Left ventricle myocardium superior (tissue), 1 donor: ENCODE measurements around the gene CKLF. TPM values are rescaled to one million over a fixed set of nuclear protein-coding genes. Genes with fewer than 3 reads are reported as not detected.
"Not testable (repeated sequence)": the region's sequence is repeated elsewhere in the genome, so short reads cannot be mapped to it uniquely, and the experiment has no call there.

Experiments
- ATAC-seq: fragments of 200-7000 bp; cut with Tn5 transposase; one replicate; pipeline ENCODE4 v1.9.1; 2020; ENCODE audit warnings: mild to moderate bottlenecking, moderate library complexity
- DNase-seq: peaks from one replicate; pipeline ENCODE4 v3.0.0-alpha.2; 2020
- intact Hi-C: fragments of 100-400 bp; cut with micrococcal nuclease; formaldehyde crosslinking; loops from one replicate; pipeline ENCODE4 v1.11.0; 2022
- total RNA-seq: library from RNA; stranded (reverse); fragmentation: NEBNext Ultra II Directional; extraction: Animal tissue kit (Norgen Biotek cat#: 25700); gene quantifications from one replicate; pipeline ENCODE4 v1.2.1, GENCODE V29; 2021
- donor health status: DM: no; HTN: yes; CAD: no; lungs with severe emphysema.

Gene CKLF
- total RNA-seq, 1 donor from 2014 or later: 9.1 TPM

GRCh38 chr16:66561381-66562080, 9.2 kb downstream of the CKLF start:
- intact Hi-C loops: no loop called here
- DNase-seq (no peak), ATAC-seq (no peak)

DNA sequence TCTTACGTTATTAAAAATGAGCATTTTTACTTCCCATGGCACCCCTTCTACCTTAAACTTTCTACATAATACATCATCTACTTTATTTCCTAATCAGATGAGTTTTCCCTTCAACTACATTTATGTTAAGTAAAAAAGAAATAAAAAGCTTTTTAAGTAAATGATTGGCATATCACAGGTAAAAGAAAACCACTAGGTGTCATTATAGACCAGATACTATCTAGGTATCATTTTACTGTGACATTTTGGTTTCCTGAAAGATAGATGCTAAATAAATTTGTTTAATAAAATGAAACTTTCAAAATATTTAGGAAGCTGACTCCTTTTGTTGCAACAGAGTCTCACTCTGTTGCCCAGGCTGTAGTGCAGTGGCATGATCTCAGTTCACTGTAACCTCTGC, 10.0 kb downstream of the CKLF start:
- no peak for ATAC-seq

GRCh38 chr16:66562986-66563385, 10.6 kb downstream of the CKLF start:
- intact Hi-C loops: no loop called here
- DNase-seq (no peak), ATAC-seq (no peak)

More for the DNA sequence above, 10.0 kb downstream of the CKLF start:
- DNase-seq: no peak
- intact Hi-C loops: no loop called here

DNA sequence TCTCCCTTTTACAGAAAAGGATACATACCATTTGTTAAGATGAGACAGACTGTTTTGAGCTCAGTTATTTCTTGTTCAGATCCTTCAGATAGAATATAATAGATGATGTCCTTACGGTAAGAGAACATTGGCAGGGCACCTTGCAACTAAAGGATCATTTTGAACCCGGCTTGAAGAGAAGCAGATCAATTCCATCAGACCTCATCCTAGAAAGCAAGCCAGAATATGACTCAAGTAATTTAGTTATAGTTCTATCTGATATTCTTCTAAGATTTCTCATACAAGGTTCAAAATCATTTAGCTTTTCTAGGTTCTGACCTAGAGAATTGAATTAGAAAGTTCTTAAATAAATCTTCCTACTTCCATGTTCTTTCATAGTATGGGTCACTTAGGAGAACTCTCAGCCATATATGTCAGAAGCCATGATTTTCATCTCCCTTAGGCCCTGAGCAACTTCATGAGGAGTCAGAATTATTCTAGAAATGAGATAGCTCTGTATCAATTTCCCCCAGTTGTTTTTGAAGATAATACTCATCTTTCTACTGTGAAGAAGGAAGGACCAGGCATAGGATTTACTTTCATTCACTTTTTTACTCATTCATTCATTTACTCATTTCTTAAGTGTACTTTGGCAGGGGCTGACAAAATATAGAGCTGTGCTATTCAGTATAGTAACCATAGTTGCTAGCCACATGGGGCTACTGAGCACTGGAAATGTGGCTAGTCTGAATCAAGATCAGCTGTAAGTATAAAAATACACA, 11.4 kb downstream of the CKLF start:
- intact Hi-C loops: no loop called here
- ATAC-seq: no peak
- no peak for DNase-seq

- ATAC-seq: no peak
- DNase-seq: no peak
- intact Hi-C loops: no loop called here
These were observed 13.9 kb downstream of the CKLF start, which contains the start of gene CMTM1 for GRCh38 chr16:66566051-66566901. CMTM1 (plus strand) TSS chr16:66566439; CDS start chr16:66566514, 75 bp downstream.

- DNase-seq, intact Hi-C loops, ATAC-seq: not testable (repeated sequence)
These were observed 14.9 kb downstream of the CKLF start for GRCh38 chr16:66567270-66567669.

GRCh38 chr16:66568355-66568754, 16.0 kb downstream of the CKLF start:
- ATAC-seq: no peak
- no peak for DNase-seq
- intact Hi-C loops: no loop called here

GRCh38 chr16:66569131-66569530, 16.8 kb downstream of the CKLF start:
- DNase-seq (no peak), ATAC-seq (no peak)
- intact Hi-C loops: no loop called here

GRCh38 chr16:66569827-66570405, 17.5 kb downstream of the CKLF start:
- no peak for DNase-seq
- intact Hi-C loops: no loop called here

GRCh38 chr16:66572356-66572755, 20.0 kb downstream of the CKLF start:
- ATAC-seq: no peak
- intact Hi-C loops: no loop called here

More at GRCh38 chr16:66569827-66570405, 17.5 kb downstream of the CKLF start:
- ATAC-seq: peak; percentile 22

DNA sequence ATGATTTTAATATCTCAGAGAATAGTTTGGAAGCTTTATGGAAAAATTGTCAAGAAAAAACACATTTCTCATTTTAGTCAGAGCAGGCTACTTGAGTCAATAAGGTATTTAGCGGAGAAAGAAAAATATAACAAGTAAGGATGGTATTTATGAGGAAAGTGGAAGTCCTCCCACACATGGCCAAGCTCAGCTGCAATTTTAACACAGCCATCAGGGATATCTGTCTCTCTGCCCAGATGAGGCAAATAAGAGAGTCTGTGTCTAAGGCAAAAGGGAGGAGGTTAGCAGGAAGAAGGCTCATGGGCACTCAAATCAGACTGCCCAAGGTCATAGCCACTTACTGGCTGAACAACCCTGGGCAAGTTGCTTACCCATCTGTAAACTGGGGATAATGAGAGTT, 21.7 kb downstream of the CKLF start:
- DNase-seq (no peak), ATAC-seq (no peak)
- intact Hi-C loops: no loop called here

More at GRCh38 chr16:66572356-66572755, 20.0 kb downstream of the CKLF start:
- DNase-seq: no peak

- ATAC-seq (no peak), DNase-seq (no peak)
- intact Hi-C loops: no loop called here
These were observed 22.2 kb downstream of the CKLF start for GRCh38 chr16:66574531-66574930.

DNA sequence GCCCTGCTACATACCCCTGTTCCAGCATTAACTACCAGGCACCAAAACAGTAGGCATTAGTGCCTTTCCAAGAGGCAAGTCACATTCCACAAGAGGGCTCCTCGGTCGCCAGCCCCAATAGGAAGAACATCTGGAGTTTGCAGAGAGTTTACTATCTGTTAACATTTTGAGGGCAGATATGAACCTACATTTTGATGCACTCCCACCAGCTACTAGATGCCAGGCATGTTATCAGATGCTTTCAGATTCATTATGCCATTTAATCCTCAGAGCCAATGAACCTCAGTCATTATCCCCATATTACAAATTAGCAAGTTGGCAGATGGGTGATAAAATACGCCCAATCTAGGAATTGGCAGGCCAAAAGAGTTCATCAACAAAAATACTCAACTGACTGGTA, 22.7 kb downstream of the CKLF start:
- intact Hi-C loops: no loop called here
- DNase-seq (no peak), ATAC-seq (no peak)

DNA sequence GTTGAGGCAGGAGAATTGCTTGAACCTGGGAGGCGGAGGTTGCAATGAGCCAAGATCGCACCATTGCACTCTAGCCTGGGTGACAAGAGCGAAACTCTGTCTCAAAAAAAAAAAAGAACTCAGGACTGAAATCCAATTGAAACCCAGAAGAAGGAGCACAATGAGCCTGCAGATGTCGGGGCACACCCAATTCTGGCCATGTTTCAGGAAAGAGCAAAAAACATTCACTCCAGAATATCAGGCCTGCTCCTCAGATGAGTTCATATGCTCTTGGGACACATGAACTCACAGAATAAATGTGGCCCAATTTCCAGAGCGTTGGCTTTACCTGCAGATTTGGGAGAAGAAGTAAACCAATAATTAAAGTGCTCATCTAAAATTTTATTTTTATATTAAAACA, 23.9 kb downstream of the CKLF start:
- intact Hi-C loops: no loop called here
- ATAC-seq (peak; percentile 61), DNase-seq (no peak)

DNA sequence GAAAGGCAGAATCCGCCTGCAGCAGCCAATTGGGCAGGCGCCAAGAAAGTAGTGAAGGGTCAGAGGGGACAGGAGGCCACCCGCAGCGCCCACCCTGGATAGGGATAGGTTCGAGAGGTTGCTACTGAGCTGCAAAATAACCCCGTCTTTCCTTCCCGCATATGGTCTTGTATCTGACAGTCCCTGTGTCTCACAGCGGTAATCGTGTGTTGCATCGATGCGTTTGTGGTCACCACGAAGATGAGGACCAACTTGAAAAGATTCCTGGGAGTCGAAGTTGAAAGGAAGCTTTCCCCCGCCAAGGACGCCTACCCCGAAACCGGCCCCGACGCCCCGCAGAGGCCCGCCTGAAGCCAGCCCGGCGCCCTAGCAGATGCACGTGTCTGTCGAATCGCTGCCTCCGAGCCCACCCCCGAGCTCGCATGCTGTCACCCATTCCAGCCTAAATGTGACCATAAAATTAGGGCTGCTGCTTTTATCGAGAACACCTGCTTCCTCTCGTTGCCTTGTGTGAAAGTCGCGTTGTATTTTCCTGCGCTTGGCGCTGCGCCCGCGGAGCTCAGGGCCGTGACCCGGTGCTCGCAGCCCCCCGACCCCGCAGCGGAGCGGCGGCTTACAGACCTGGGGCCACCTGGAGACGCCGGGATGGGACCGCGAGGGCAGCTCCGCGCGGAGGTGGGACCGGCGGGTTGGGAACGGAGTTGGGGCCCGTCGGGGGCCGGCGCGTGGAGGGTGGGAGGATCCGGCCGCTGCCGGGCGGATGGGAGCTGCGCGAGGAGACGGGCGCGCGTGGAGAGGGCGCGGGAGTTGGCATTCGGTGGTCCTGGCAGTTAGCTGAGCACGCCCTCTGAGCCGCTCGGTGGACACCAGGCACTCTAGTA, 26.5 kb downstream of the CKLF start, which contains the start of gene CMTM2:
Gene CMTM2 (plus strand): TSS at position 813 of the 881 bp plus-strand sequence. CDS start 145 bp downstream, outside the sequence.
- ATAC-seq: no peak
- intact Hi-C loops: no loop called here
- peak; percentile 44 for DNase-seq

GRCh38 chr16:66580605-66581209, 28.3 kb downstream of the CKLF start:
- ATAC-seq (no peak), DNase-seq (no peak)
- intact Hi-C loops: loop anchor here (10.0 kb wide), 1 partner anchor 176 kb away; no protein-coding TSS in a partner anchor

GRCh38 chr16:66581246-66581952, 29.0 kb downstream of the CKLF start:
- intact Hi-C loops: loop anchor here (10.0 kb wide), 1 partner anchor 177 kb away; no protein-coding TSS in a partner anchor
- DNase-seq: no peak
- ATAC-seq: no peak
